ENCODE measurements around the gene CAPZB.

Gene CAPZB

DNA sequence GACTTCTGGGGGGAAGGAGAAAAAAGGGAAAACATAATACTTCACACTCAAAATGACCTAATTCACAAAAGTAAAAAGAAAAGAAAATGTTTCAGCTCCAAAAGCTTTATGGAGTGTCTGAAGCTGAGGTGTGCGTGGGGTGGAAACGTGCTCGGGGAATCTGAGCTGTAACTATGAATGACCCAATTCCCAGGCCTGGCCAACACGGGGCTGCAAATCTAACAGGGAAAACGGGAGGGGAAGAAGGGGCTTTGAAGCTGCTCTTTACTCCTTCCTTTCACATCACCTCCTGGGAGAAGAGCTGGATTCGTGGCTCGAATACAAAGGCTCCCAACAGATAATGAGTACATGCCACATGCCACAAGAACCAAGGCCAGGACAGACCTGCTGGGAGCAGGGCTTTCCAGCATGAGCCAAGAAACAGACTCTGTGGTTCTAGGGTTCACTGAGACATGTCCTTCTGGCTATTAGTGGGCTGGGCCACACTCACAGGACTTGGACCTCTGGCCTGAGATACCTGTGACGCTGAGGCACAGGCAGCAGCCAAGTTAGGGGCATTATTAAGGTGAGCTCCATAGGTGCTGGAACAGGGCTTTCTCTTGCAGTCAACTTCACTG is 121.7 kb downstream of the CAPZB start:
- no peak for DNase-seq

DNA sequence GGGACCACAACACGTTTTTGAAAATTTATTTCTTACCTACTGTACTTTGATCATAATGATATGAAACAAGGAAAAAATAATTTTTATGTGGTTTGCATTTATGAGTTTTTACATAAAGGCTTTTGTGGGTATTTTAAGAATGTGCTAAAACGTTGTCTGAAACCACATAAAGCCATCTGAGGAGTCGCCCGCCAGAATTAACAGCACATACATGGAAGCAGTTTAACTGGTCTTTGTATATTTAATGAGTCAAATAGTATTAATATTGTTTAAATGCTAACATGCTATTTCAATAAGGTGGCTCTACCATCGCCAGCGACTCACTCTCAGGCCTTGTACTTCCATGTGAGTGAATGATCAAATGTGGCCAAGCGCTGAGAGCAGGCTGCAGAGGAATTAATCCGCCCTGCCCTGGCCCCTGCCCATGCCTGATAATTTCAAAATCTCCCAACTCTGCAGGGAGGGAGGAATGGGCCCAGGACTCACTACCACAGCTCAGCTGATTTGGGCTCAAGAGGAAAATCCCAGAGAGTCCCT is 123.7 kb downstream of the CAPZB start:
- DNase-seq: no peak

DNA sequence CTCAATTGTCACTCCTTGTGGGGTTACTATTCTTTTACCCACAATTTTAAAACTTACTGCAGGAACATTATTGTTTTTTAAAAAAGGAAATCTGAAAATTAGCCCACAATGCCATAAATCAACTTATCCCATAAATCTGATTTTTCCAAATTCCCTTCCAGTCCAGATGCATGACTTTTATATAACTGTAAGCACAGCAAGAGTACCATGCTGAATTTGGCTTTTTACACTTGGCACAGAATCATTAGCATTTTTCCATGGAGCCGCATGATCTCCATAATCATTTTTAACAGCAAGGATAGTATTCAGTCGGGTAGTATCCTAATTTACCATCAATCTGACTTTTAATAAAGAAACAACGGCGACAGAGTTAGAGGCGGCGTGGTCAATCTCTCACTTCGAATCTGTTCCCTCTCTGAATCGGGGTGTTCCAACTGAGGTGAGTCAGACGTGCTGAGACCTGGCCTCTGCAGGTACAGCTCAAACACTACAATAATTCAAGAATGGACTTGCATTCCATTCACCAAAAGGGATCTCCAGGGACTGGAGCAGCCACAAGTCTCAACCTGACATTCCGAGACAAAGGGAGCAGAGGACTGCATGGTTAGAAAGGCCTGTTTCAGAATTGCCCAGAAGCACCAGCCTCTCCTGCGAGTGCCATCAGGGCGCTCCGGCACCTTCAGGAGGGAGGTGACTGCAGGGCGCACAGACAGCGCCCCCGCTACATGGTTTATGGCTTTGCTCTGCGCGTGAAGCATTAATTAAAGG is 124.3 kb downstream of the CAPZB start:
- DNase-seq: no peak

DNA sequence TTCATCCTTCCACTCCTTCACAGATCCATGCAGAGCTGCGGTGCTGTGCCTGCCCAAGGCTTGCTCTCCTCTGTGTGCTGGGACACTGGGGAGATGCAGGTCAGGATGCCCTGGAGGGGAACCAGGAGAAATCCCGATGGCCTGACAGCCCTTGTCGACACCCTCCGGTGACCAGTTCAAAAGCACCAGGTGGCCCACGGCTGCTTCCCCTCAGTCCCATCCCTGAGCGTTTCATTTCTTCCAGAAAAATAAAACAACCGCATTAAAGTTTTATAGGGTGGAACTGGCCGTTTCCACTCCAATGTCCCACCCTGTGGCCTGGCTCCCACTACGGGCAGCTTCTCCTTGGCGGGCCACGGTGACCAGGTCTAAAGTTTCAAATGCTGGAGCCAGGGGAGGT is 124.9 kb downstream of the CAPZB start:
- no peak for DNase-seq

DNA sequence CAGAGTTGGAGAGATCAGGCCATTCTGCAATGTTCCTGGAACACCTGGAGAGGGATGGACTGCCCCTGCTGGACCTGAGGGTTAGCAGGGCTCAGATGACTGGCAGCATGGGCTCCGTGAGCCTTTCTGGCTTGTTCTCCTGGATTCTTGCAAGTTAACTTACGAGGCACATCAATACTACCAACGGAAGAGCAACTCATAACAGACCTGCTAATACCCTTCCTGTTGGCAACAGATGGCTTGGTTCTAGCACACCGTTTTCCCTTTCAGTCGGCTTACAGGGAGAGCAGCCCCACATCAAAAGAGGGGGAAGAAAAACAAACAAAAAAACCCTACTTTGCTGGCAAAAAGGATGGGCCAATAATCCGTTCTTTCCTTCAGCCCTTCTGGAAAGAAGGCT is 125.3 kb downstream of the CAPZB start:
- no peak for DNase-seq

DNA sequence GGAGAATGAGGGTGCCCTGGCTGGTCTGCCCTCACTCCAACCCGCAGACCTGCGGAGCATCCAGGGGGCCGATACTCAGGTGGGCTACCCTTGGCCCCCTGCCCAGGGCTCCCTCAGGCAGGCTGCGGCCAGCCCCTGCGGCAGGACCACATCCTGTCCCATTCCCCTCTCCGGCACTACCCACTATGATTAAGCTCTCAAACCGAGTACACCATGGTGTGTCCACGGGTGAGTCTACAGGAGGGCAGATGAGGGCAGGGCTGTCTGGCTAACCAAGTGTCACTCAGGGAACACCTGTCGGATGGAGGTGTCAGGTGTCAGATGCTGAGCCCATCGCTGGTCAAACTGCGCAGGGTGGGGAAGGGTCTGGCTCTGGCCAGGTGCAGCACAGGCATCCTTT is 126.0 kb downstream of the CAPZB start:
- no peak for DNase-seq

DNA sequence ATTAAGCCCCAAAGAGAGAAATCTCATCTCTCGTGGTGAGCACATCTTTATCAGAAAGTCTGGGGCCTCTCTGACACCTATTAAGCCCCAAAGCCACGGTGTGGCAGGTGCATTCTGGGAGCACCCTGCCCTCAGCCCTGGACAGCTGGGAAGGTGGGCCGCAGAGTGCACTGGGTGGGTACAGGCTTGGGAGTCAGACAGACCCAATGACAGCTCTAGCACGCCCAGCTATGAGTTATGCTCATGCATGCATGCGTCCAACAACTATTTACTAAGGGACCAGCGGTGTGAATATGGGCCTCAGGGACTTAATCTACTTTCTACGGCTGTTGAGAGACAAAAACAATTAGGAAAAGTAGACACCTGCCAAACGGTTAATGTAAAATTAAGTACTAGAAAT is 126.6 kb downstream of the CAPZB start:
- no peak for DNase-seq

DNA sequence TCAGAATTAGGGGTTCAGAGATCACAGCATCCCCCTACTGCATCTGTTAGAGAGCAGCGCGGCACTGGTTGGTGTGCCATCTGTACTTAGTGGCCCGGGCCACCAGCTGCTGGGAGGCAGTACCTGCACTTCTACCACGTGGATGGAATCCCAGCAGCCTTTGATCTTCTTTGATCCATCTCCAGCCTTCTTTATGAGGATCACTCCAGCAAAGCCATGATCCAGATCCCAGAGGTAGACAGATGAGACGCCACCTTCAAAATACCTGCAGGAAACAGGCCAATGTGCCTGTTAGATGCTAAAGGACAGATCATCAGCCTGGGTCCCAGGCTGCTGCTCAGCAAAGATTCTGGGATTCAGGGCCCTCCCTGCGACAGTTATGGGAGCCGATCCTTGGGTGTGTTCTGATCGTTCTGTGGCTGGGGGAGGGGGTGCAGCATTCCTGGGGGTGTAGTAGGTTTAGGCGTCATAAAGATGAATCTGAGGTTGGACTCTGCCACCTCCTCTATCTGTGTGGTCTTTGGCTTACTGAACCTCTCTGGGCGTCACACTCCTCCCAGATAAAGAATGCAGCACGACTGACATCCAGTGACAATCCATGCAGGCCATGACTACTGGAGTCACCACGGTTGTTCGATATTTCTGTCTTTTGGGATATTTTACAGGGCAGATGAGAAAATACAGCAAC is 127.9 kb downstream of the CAPZB start:
- DNase-seq: no peak

DNA sequence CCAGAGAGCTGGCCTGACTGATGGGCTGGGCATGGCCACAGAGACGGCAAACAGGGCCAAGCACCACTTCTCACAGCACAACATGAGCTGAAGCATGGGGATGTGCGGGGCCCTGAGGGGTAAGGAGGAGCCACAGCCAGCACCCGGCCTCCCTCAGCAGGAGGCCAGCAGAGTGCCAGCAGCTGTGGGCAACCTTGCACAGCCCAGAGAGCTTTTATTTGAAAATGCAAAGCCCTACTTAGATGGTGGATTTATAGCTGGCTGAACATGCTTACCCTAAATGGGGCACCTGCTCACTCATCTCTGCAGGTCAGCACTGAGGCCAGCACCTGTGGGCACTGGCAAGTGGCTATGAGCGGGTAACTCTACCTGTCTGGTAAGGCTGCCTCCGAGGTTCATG is 129.1 kb downstream of the CAPZB start:
- no peak for DNase-seq

DNA sequence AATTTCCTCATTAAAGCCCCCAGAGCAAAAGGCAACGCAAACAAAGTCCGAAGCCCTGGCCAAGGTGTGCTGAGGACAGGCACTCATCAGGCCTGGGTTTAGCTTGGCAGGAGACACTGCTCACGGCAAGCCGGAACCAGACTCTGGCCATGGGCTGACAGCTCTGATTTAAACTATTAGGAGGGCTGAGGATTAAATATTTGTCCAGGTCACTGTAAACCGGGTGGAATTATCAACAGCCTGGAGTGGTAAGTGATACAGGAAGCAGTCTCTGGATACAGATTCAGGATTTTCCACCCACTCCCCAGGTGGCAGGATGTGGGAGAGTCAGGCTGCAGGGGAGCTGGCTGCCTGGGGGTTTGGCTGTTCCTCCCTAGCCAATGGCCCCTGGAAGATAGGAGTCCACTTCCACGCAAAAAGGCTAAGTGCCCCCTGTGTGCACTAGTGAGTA is 130.8 kb downstream of the CAPZB start:
- DNase-seq: no peak

DNA sequence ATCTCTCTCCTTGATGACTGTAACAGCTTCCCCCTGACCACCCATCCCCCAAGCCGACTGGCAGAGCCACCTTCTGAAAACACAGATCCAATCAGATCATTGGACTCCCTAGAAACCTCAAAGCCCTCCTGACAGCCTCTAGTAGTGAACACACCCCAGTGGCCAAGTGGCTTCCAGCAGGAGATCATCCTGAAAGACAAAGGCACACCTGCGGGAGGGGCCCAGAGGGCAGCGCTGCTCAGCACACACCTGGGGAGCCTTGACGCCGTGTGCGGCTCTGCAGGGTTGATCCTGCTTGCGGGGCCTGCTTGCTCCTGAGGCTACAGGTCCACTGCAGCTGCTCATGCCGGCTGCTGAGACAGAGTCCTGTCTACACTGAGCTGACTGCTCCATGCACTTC is 131.7 kb downstream of the CAPZB start:
- DNase-seq: no peak

DNA sequence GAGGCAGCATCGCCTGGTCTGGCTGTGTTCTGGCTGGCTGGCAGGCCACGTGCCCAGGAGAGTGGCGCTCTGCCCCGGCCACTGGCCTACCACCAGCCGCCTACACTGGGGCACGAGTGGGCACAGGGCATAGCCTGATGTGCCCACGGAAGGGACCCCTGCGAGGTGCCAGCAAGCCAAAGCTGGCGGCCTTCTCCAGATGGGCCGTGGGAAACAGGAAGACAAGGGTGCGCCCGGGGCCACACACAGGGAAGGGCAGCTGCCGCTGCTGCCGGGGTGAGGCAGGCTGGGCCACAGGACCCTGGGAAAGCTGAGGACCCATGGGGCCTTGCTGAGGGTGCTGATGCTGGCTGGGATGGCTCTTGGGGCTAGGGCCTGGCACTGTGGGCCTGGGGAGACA is 132.5 kb downstream of the CAPZB start:
- DNase-seq: no peak

DNA sequence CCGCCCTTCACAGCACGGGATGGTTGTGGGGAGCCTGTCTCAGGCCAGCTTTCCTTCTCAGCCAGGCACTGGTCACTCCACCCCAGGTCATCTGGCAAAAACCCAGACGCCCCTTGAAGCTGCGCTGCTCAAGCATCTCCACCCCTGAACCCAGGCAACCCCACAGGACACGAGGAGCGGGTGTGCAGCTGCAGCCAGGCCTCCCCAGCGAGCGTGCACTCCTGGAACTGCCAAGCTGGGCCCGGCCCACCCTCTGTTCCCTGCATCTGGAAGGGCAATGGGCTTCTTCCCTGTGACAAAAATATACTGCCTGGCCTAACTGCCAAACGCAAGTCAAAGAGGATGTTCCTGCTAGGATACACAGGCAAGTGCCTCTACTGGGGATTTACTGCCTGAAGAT is 133.5 kb downstream of the CAPZB start:
- no peak for DNase-seq

DNA sequence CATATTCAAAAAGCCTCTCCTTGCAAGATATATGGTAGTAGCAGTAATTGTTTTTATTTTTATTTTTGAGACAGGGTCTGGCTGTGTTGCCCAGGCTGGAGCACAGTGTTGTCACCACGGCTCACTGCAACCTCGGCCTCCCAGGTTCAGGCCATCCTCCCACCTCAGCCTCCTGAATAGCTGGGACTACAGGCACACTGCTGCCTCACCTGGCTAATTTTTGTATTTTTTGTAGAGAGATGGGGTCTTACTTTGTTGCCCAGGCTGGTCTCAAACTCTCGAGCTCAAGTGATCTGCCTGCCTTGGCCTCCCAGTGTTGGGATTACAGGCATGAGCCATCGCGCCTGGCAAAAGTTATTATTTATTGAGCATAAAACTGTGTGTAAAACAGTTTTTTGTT is 134.8 kb downstream of the CAPZB start:
- DNase-seq: no peak

DNA sequence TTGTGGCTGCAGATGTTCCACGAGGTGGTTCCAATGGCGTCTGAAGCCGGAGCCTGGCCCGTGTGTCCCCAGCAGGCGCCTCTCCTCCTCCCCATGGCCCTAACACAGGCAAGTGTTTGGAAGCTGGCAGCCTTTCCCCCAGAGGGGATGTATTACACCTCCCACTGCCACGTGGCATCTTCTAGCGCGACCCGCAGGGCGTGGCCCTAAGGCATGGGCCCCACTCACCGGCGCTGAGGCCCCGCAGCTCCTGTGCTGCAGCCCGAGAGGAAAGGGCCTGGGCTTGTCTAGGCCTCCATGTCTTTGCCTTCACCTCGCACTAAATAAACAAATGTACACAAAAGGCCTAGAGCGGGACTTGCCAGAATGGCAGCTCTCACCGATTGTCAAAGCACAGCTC is 135.3 kb downstream of the CAPZB start:
- DNase-seq: no peak

DNA sequence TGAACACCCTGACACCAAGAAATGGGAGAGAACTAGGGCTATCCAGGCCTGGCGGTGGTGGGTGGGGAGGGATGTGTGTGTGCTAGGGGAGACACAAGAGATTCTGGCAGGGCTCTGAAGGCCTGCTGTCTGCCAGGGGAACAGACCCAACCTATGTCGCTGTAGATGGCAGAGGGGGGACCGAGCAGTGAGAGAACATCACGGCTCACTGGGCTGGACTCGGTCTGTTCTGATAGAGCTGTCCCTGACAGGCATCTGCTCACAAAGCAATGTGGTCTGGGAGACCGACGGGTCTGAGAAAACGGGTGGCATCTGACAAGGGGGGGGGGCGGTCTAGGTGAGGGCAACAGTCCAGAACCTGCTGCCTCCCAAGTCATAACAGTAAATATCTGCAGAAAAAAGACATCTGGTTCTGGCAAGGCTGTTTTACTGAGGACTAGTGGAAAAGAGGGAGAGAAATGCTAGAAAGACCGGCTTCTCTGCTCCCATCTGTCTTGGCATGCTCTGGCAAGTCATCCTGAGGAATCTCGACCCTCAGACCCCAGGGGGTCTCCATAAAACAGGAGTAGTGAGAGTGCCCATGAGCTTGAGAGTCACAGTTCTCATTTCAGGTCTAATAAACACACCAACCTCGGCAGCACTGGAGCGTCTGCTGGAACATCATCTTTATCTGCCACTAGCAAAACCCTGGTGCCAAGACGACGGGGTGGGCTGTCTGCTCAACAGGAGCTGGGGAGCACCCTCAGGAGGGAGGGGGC is 136.7 kb downstream of the CAPZB start:
- no peak for DNase-seq

DNA sequence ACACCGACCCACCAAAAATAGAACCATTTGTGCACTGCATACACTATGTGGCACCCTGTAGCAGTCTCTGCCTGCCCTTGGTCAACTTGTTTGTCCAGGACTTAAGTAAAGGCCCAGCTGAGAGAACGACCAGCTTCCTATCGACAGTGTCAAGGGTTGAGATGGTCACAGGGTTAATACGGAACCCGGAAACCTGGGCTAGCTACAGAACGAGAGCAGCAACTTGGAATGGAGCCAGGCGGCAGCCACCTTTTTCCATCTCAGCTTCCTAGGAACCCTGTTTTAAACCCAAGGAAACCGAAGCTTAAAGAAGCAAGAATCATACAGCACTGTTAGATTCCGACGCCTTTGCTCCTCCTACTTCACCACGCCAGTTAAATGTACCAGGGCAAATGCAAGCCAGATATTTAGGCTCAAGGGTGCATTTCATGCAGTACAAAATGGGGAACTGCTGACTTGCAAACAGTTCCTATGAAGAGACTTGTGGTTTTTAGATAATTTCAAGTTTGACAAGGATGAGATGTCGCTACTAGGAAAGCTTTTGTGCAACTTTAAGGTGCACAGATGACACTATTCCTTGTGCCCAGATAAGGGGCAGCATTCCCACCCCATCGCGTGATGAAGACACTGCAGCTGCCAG is 137.7 kb downstream of the CAPZB start:
- DNase-seq: no peak

DNA sequence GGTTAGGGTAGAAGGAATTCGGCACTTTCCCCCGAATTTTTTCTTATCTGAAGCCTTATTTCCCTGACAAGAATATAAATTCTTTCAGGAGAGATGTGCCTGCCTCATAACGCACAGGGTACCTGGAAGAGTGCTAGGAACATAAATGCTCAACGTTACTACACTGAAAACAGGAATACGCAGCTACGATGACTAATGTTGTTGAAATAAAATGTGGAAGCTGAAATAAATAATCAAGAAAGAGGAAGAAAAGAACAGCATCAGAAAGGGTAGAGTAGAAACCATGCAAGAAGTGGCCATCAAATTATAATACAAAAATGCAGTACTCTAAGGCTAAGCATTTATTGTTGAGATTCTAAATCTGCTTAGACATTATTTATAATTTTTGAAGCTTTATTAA is 139.3 kb downstream of the CAPZB start:
- DNase-seq: no peak

DNA sequence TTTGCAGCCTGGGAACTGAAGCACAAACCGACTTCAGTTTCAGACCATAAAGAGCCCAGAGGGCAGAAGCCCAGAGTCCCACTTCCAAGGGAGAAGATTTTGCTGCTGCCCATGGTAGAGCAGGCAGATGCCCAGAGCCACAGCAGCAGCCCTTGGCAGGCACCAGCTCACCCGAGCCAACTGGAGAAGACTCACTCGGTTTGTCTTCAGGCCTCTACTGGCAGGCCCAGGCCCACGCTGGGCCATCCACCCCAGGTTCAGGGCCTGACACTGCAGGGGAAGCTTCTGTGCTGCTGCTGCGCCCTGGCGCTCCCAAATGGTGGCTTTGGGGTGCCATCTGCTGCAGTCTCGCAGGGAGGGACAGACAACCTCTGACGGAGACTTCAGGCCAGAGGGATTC is 139.9 kb downstream of the CAPZB start:
- DNase-seq: peak in 1 of 2 donors; percentile 13

DNA sequence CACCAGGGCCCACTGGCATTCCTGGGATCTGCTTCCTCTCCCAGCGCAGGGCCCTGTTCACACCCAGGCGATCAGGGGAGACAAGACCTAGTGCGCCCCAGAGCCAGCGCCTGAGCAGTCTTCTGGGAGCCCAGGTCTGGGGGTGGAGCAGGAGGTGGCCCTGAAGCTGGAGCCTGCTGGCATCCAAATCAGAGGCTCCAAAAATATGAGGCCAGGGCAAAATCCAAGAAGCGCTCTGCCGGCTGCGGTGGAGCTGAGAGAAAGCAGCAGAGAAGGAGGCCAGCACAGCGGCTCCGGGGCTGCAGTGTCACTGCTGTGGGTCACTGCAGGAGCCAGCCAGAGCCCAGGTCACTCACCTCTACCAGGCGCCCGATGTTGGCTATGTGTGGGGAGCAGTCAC is 140.5 kb downstream of the CAPZB start:
- DNase-seq: no peak

DNA sequence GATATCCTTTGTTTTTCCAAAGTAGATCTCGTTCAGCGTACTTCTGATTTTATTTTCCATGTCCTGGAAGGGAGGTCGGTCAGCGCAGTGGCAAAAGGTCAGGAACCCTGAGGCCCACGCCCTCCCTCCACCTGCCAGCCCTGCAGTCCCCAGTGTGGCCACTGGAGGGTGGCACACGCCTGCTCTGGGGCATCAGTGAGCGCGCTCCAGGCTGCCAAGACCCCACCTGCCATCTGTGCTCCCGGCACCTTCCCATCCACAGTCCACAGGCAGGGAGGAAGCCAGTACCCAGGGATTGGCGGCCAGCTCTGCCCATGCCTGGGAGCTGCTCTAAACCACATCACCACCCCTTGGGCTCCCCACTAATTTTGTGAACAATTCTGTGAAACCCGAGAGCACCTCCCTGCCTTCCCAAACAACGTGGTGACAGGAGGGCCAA is 140.9 kb downstream of the CAPZB start:
- peak in 1 of 2 donors; percentile 31 for DNase-seq

DNA sequence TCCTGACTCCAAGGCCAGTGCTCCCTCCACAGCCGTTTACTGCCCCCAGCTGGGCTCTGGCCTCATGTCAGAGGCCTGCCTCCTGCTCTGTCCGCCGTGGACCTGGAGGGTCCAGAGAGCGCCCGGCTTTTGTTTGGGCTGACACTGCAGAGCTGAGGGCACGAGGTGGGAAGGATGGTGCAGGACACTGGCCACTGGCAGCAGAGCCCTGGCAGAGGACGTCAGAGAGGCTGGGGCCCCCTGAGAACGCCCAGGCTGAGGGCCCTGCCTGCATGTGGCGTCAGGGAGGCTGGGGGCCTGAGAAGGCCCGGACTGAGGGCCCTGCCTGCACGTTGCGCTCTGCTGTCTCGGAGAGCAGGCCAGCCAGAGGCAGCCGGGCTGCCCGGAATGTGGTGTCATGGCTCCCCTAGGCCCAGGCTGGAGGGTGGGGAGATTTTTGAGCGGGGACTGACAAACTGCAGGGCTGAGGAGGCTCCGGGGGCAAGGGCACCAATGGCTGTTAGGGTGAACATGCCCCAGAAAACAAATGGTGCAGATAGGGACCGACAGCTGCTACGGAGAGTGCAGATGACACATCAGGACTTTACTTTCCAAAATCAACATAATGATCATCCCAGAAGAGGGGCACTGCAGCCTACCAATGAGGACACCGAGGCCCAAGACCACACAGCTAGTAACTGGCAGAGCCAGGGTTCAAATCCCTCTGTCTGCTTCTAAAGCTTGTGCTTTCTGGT is 141.6 kb downstream of the CAPZB start:
- no peak for DNase-seq
